ENCODE measurements around the gene GALK1. TPM values are rescaled to one million over a fixed set of nuclear protein-coding genes. Genes with fewer than 3 reads are reported as not detected.

The GALK1 gene
- total and polyA plus RNA-seq, 2 of the 13 experiments (the other 11 are each of a cell fraction or from before 2014, with no cell fraction given): 59.9 to 93.6 TPM

DNA sequence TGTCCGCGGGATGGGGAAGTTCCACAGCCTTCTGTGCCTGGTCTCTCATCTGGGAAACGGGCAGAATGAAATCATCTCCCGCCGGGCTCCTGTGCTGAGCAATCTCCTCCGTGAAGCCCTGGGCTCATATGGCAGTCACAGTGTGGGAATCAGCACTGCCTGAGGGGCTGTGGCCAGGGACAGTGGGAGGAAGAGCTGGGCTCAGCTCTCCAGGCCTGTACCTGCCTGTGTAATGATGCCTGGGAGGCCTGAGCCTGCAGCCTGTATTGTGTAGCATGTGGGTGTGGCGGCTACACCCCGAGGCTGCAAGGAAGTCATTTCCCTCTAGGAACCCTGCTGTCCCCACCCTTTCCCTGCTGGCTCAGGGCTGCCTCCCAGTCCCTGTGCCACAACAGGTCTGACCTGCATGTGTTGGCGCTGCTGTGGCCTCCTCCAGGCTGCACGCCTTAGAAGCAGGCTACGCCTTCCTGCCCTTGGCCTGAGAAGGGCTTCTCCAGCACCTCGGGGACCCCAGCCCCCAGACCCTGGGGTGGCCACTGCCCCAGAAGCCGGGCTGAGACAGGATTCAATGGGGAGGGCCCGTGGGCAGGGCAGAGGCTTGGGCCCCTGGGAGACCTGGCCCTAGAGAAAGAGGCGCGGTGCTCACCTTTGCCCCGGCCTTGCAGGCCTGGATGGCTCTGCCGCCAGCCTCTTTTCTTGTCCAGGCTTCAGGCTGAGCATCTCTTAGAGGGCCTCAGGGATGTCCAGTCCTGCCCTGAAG is 41.6 kb downstream of the GALK1 start (continued):
- TF ChIP-seq, protein P1, sequence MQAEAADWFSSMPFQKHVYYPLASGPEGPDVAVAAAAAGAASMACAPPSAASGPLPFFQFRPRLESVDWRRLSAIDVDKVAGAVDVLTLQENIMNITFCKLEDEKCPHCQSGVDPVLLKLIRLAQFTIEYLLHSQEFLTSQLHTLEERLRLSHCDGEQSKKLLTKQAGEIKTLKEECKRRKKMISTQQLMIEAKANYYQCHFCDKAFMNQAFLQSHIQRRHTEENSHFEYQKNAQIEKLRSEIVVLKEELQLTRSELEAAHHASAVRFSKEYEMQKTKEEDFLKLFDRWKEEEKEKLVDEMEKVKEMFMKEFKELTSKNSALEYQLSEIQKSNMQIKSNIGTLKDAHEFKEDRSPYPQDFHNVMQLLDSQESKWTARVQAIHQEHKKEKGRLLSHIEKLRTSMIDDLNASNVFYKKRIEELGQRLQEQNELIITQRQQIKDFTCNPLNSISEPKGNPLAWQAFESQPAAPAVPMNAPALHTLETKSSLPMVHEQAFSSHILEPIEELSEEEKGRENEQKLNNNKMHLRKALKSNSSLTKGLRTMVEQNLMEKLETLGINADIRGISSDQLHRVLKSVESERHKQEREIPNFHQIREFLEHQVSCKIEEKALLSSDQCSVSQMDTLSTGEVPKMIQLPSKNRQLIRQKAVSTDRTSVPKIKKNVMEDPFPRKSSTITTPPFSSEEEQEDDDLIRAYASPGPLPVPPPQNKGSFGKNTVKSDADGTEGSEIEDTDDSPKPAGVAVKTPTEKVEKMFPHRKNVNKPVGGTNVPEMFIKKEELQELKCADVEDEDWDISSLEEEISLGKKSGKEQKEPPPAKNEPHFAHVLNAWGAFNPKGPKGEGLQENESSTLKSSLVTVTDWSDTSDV (CRISPR knock-in tag; IDR thresholded peaks at IDR 0.05): no peak

DNA sequence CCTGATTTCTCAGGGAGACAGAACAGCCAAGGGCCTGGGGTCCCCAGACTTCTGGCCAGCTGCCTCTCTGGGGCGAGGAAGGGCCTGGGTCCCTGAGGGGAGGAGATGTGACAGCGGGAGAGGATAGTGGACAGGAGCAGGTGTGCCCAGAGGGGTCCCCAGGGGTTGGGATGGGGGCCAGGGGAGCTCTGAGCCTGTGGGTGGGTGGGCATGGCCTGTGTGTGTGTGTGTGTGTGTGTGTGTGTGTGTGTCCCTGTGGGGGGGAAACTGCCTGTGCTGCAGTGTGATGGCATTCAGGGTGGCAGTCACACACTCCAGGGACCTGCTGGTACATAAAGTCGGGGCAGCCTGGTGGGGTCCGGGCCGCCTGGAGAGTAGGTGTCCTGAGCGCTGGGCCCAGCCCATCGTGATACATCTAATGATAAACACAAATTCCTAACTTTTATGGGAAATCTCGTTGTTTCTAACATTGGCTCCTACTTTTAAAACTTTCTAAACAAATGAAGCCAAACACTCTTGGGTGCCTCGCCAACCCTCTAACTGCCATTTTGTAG is 42.4 kb downstream of the GALK1 start:
- Histone ChIP-seq H3K9me3 (ENCODE audit: low read length) (no peaks in the 10 kb centered on the region), H3K4me1 (ENCODE audit: insufficient read depth, low read length) (peaks cover 32% of the 10 kb centered on the region), H3K36me3 (replicated peaks in 1 of 2; ENCODE audit: control insufficient read depth in 1 of 2, insufficient read depth in 2 of 2, low read length in 2 of 2) (no peaks in the 10 kb centered on the region), H3K9ac (ENCODE audit: insufficient read depth, low read depth, low read length) (no peak overlapping the region), H3K4me2 (ENCODE audit: low read depth, low read length) (no peak overlapping the region; the same call in 1 of the 2 replicates), H3K27me3 (ENCODE audit: control insufficient read depth in 1 of 2, insufficient read depth in 2 of 2, low read length in 2 of 2) (peaks cover 8 to 41% of the 10 kb centered on the region in 2 experiments; a peak in 3 of 5 replicates), H3K27ac (ENCODE audit: extremely low read length, insufficient read depth, low read length) (no peak overlapping the region), H4K20me1 (ENCODE audit: insufficient read depth, low read length) (no peaks in the 10 kb centered on the region), H2AFZ (ENCODE audit: low read length) (no peak overlapping the region), H3K4me3 (replicated peaks in 1 of 3; ENCODE audit: insufficient read depth in 1 of 3, low read depth in 2 of 3, low read length in 3 of 3) (no peak overlapping the region), H3K79me2 (ENCODE audit: insufficient read depth, low read length) (no peaks in the 10 kb centered on the region)
- CTCF ChIA-PET (ENCODE audit: low intra/inter-chr PET ratio, low total read pairs): no interaction called here
- intact Hi-C loops (cut with micrococcal nuclease; ENCODE audit: unreplicated experiment) (no loop called here), in situ Hi-C loops (cut with HindIII; ENCODE audit: extremely low pct_ligation_motif_present, low pct_unique_long_range_greater_than_20kb) (no loop called here)
- DNase-seq (ENCODE audit: low spot score): no peak
- TF ChIP-seq ZNF792 (CRISPR knock-in tag; IDR thresholded peaks at IDR 0.05) (no peak), ZNF274 (CRISPR knock-in tag; IDR thresholded peaks at IDR 0.05) (0 out of 2 replicates have a peak, but pooled peaks have one; percentile 1)
- no peak for ATAC-seq
- POLR2A ChIA-PET: interaction anchor here (0.9 kb wide), 1 partner anchor 15 kb away, joined by 3 read pairs; no protein-coding TSS in a partner anchor
- no peak for FAIRE-seq
- BruUV-seq (replicated peaks): no TSS peak
- WGBS (ENCODE audit: low lambda C conversion rate): 81% methylated on average over 9 of the region's 9 CpGs

Data from HepG2 (cell line).